Measurements from ENCODE around the gene NFATC4. TPM values are rescaled to one million over a fixed set of nuclear protein-coding genes. Genes with fewer than 3 reads are reported as not detected.

NFATC4 gene
- total and polyA plus RNA-seq, 2 of the 4 experiments (the other 2 are of a cell fraction) = 15.6 to 35.8 TPM

DNA sequence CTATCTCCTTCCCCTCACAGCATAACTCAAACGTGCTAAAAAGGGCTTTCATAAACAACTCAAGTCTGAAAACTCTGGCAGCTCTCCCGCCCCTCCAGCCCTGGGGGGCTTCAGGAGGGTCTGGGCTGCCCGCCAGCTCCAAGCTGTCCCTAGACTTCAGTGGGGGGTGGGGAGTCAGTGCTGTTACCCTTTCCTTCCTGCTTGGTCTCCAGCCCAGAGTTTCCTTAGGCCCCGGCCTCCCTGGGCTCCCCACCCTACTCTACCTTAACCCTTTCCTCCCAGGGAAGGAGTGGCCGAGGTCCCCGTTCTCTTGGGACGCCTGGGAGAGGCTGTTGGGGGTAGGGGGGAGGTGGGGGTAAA, 30.3 kb downstream of the NFATC4 start:
- H2BK120ac ChIP-seq (ENCODE audit: low read depth, low read length) = peak overlapping the region; percentile 38
- H2BK15ac ChIP-seq (ENCODE audit: low read depth, low read length) = no peak overlapping the region; the same call in 2 of the 3 replicates
- peak overlapping the region; percentile 77 to 84; a peak in 2 of 4 replicates for H4K8ac ChIP-seq (ENCODE audit: low read depth in 2 of 2, low read length in 2 of 2)
- no peaks in the 10 kb centered on the region for H3K27me3 ChIP-seq (ENCODE audit: control insufficient read depth, insufficient read depth, low read length)
- H3K56ac ChIP-seq (ENCODE audit: extremely low read depth, insufficient read depth, low read length) = no peak overlapping the region
- H2AFZ ChIP-seq (replicated peaks; ENCODE audit: low read length, poor library complexity) = peak overlapping the region; percentile 68
- peaks cover 14% of the 10 kb centered on the region for H3K4me1 ChIP-seq (ENCODE audit: control insufficient read depth, insufficient read depth, low read length)
- WGBS, 2 experiments (ENCODE audit: extremely low coverage in 2 of 2, insufficient read length in 1 of 2) = no CpG with 5 or more reads among the region's 7 CpGs
- no peak overlapping the region for H3K4me3 ChIP-seq (ENCODE audit: insufficient read depth, low read depth, low read length)
- H2BK20ac ChIP-seq (ENCODE audit: low read depth, low read length) = no peak overlapping the region
- ATAC-seq (ENCODE audit: low read depth) (peak; percentile 20), DNase-seq (no peak)
- 0 out of 2 replicates have a peak overlapping the region, but pooled peaks have one; percentile 46 for H3K23ac ChIP-seq (ENCODE audit: low read depth, low read length)
- intact Hi-C loops (cut with micrococcal nuclease) = loop anchor here (2.0 kb wide), 1 partner anchor 31 kb away; no protein-coding TSS in a partner anchor
- H2AK9ac ChIP-seq (replicated peaks; ENCODE audit: low read depth, low read length, poor library complexity) = peak overlapping the region; percentile 70
- peak overlapping the region; percentile 41; the same call in 1 of the 2 replicates for H4K91ac ChIP-seq (ENCODE audit: insufficient read depth, low read depth, low read length)
- H3K18ac ChIP-seq (ENCODE audit: low read depth, low read length) = no peak overlapping the region; the same call in 1 of the 2 replicates
- in situ Hi-C loops (cut with MboI; ENCODE audit: low sequenced_read_pairs) = no loop called here
- BruUV-seq (replicated peaks) = no TSS peak
- ChIA-PET POLR2A (ENCODE audit: unreplicated experiment) (interaction anchor here (0.6 kb wide), 1 partner anchor 33 kb away, joined by 3 read pairs; no protein-coding TSS in a partner anchor), CTCF (interaction anchor here (1.1 kb wide), 1 partner anchor 33 kb away, joined by 6 read pairs; no protein-coding TSS in a partner anchor)
- H4K20me1 ChIP-seq (ENCODE audit: insufficient read depth, low read length) = no peaks in the 10 kb centered on the region
- H3K14ac ChIP-seq (replicated peaks; ENCODE audit: low read depth, low read length) = 0 out of 2 replicates have a peak overlapping the region, but pooled peaks have one; percentile 60
- no peaks in the 10 kb centered on the region; the same call in 1 of the 2 replicates for H3K9me1 ChIP-seq (ENCODE audit: insufficient read depth, low read length)
- H3K4me2 ChIP-seq (ENCODE audit: low read depth, low read length) = peak overlapping the region; percentile 80; the same call in 1 of the 2 replicates
- no peaks in the 10 kb centered on the region for H3K36me3 ChIP-seq (ENCODE audit: control insufficient read depth, insufficient read depth, low read length)
- H2AK5ac ChIP-seq (ENCODE audit: low read depth, low read length) = 0 out of 2 replicates have a peak overlapping the region, but pooled peaks have one; percentile 81
- peaks cover 0 to 8% of the 10 kb centered on the region in 2 experiments; a peak in 1 of 4 replicates for H3K79me1 ChIP-seq (ENCODE audit: low read depth in 1 of 2, low read length in 2 of 2)
- no peak overlapping the region for H2BK5ac ChIP-seq (ENCODE audit: low read depth, low read length, poor library complexity, severe bottlenecking)
- H4K5ac ChIP-seq (ENCODE audit: low read depth, low read length) = peak overlapping the region; percentile 85; the same call in 1 of the 2 replicates
- no peaks in the 10 kb centered on the region for H3K9me3 ChIP-seq (ENCODE audit: control insufficient read depth, insufficient read depth, low read length)
- peak overlapping the region; percentile 59 for H3K4ac ChIP-seq (ENCODE audit: low read depth, low read length)
- TF ChIP-seq RAD21 (IDR thresholded peaks at IDR 0.05; ENCODE audit: low read length) = no peak
- TF ChIP-seq RCOR1 (IDR thresholded peaks at IDR 0.05; ENCODE audit: insufficient replicate concordance, low read length) = no peak
- TF ChIP-seq NFE2L2 (IDR thresholded peaks at IDR 0.05; ENCODE audit: low read depth, low read length) = no peak
- TF ChIP-seq, protein P1, sequence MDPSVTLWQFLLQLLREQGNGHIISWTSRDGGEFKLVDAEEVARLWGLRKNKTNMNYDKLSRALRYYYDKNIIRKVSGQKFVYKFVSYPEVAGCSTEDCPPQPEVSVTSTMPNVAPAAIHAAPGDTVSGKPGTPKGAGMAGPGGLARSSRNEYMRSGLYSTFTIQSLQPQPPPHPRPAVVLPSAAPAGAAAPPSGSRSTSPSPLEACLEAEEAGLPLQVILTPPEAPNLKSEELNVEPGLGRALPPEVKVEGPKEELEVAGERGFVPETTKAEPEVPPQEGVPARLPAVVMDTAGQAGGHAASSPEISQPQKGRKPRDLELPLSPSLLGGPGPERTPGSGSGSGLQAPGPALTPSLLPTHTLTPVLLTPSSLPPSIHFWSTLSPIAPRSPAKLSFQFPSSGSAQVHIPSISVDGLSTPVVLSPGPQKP (IDR thresholded peaks at IDR 0.05; ENCODE audit: borderline replicate concordance, low read depth, low read length) = no peak
- TF ChIP-seq POLR2A (IDR thresholded peaks at IDR 0.05; ENCODE audit: low read depth, low read length) = no peak
- TF ChIP-seq BHLHE40 (IDR thresholded peaks at IDR 0.05; ENCODE audit: low read depth, low read length) = no peak
- no peak for TF ChIP-seq MXI1 (IDR thresholded peaks at IDR 0.05; ENCODE audit: borderline replicate concordance, low read depth, low read length)
- dilution Hi-C loops (cut with HindIII; ENCODE audit: low sequenced_read_pairs, unreplicated experiment) = no loop called here
- H3K27ac ChIP-seq (ENCODE audit: insufficient read depth, low read length) = no peak overlapping the region
- H3K9ac ChIP-seq (ENCODE audit: low read depth, low read length) = peak overlapping the region; percentile 79

Measured in IMR-90 (cell line).